Fibroblast of mammary gland (primary cell): ENCODE data around the gene ACSL5.

Source experiments
- DNase-seq: peaks from one replicate; pipeline ENCODE4 v3.0.0-alpha.2; 2010; ENCODE audit warnings: low read depth
- H3K4me3 ChIP-seq: 2 replicates; pipeline ENCODE4 v1.5.1; 2011; ENCODE audit warnings: low read depth, mild to moderate bottlenecking, low read length, moderate library complexity; ENCODE audit not compliant: control insufficient read depth
- TF ChIP-seq, protein P1 (sequence below): conservative IDR thresholded peaks from 2 replicates; pipeline ENCODE4 v1.5.1; 2011; ENCODE audit warnings: low read depth, low read length, inconsistent platforms; ENCODE audit not compliant: control insufficient read depth, insufficient read depth

Gene ACSL5

DNA sequence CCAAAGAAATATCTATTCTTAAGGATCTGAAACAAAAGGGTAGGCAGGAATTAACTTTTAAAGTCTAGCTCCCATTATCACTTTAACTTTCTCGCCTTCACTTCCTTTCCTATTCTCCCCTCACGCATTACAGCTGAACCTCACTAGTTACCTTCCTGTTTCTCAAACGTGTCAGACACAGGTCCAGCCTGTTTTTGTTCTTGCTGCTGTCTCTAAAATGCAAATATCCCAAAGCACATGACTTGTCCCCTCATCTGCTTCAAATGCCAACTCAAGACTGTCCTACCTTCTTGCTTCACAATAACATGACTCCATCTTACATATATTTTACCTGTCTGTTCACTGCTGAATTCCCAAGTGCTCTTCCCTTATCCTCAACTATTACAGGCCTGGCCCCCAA is 55.2 kb downstream of the ACSL5 start:
- H3K4me3 ChIP-seq: no peak overlapping the region
- TF ChIP-seq, protein P1, sequence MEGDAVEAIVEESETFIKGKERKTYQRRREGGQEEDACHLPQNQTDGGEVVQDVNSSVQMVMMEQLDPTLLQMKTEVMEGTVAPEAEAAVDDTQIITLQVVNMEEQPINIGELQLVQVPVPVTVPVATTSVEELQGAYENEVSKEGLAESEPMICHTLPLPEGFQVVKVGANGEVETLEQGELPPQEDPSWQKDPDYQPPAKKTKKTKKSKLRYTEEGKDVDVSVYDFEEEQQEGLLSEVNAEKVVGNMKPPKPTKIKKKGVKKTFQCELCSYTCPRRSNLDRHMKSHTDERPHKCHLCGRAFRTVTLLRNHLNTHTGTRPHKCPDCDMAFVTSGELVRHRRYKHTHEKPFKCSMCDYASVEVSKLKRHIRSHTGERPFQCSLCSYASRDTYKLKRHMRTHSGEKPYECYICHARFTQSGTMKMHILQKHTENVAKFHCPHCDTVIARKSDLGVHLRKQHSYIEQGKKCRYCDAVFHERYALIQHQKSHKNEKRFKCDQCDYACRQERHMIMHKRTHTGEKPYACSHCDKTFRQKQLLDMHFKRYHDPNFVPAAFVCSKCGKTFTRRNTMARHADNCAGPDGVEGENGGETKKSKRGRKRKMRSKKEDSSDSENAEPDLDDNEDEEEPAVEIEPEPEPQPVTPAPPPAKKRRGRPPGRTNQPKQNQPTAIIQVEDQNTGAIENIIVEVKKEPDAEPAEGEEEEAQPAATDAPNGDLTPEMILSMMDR: no peak
- DNase-seq: no peak

DNA sequence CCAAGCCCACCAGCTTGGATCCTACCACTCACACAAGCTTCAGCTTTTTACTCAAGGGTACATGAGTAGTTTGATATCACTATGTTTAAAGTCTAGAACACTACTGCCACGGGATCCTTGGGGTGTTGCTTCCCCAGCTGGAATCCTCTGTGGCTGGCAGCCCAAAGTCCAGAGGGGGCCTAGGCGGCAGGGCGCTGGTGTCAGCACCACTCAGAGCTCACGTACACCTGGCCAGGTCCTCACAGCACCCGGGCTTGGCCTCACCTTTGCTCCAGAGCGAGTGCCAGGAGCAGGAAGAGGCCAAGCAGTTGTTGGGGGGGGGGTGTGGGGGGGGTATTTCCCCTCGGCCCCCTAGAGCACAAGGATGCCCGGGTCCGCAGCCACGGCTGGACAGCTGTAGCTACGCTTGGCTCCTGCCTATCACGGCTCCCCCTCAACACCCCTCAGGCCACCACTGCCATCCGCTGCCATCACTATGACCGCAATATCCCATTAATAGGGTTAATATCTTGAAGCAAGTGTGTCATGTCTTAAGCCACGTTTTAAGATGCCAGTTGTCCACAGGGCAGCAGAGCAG is 55.8 kb downstream of the ACSL5 start:
- no peak for DNase-seq
- TF ChIP-seq, protein P1: no peak

DNA sequence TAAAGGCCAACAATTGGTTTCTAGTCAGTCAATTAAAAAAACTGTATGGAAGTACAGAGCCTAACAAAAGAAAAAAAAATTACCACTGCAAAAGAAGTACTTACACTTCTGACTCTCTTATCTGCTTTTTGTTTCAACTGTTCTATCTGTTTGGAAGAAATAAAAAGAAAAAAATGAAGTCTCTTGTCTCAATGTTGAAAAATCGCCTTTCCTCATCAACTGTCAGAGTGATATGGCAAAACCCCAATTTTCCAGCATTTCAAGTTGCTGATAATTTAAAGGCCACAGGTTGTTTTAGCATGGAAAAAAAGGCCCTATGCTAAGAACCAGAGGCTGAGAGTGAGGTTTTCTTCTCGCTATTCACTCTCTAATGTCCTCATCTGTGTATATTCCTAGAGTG is 59.2 kb downstream of the ACSL5 start:
- H3K4me3 ChIP-seq: no peak overlapping the region
- TF ChIP-seq, protein P1: no peak
- no peak for DNase-seq

More for the DNA sequence above, 55.8 kb downstream of the ACSL5 start:
- no peak overlapping the region for H3K4me3 ChIP-seq

DNA sequence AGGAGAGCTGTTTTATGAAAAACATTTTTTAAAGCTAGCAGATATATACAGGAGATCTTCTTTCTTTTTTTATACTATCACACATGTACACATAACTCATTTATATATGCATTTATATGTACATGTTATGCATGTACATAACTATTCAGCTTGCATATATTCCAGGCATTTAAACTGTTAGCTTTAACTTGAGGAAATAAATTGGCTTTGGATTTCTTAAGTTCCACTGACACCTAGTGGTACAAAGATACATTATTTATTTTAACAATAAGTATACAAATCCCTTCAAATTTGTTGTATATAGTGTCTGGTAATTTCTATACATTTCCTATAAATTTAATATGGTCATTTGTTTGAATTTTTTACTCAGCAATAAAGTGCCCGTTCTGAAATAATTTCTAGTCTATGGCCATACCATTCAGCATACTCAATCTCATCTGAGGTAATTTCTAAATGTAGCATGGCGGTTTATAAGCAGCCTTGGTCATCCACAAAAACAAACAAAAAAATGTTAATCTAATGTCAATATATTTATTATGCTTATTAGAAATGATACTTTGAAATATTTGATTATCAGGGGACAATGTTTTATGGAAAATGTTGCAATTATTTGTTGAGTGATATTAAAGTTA is 61.2 kb downstream of the ACSL5 start:
- peak; percentile 65 for DNase-seq
- TF ChIP-seq, protein P1: peak; percentile 35
- H3K4me3 ChIP-seq: no peak overlapping the region

- no peak overlapping the region for H3K4me3 ChIP-seq
- TF ChIP-seq, protein P1: no peak
- DNase-seq: no peak
These were observed 64.4 kb downstream of the ACSL5 start for GRCh38 chr10:112438356-112438755.

DNA sequence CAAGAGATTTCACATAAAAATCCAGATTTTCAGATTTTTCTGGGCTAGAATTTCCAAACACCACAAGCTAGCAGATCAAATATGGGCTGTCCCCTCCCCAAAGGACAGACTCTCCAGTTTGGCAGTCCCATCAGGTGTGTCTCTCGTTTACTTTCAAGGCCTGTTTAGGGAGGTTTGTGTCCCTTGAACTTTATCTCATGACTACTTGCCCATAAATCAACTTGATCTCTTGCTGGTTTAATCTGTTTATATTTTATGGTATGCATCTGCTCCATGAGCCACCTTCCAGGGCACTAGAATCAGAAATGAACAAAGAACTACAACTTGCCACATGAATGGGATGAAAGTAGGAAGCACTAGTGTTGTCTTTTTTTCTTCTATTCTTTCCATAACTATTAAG is 67.6 kb downstream of the ACSL5 start:
- no peak overlapping the region for H3K4me3 ChIP-seq
- no peak for DNase-seq
- TF ChIP-seq, protein P1: no peak
